Liver (tissue), 9 donors: ENCODE results near the gene UPP1. TPM values are rescaled to one million over a fixed set of nuclear protein-coding genes. Genes with fewer than 3 reads are reported as not detected.
A peak's percentile ranks its signal among the peaks of the same experiment; 100 is the strongest.

ENCODE experiments used
- DNase-seq: peaks from one replicate; pipeline ENCODE4 v3.0.0-alpha.2; 2017; ENCODE audit warnings: low spot score
- H3K27ac ChIP-seq, 2 donors: one replicate each; pipeline ENCODE4 v1.7.0; 2013; ENCODE audit warnings: inconsistent platforms in 2 of 2, low read length in 2 of 2, control low read depth in 1 of 2, low read depth in 1 of 2, mild to moderate bottlenecking in 1 of 2
- H3K27me3 ChIP-seq, 4 donors: one replicate each; pipeline versions ENCODE4 v1.6.1 to v1.7.0; 2013; ENCODE audit warnings: low read length in 3 of 4, inconsistent platforms in 1 of 4, mild to moderate bottlenecking in 1 of 4, moderate library complexity in 1 of 4; ENCODE audit not compliant: control insufficient read depth in 4 of 4, insufficient read depth in 4 of 4
- H3K36me3 ChIP-seq, 4 donors: one replicate each; pipeline versions ENCODE4 v1.6.1 to v1.7.0; 2013; ENCODE audit warnings: low read length in 3 of 4, mild to moderate bottlenecking in 3 of 4, low read depth in 1 of 4, moderate library complexity in 1 of 4; ENCODE audit not compliant: control insufficient read depth in 4 of 4, insufficient read depth in 3 of 4
- H3K4me1 ChIP-seq, 4 donors: one replicate each; pipeline versions ENCODE4 v1.6.1 to v1.7.0; 2013; ENCODE audit warnings: low read length in 3 of 4, mild to moderate bottlenecking in 3 of 4, moderate library complexity in 1 of 4; ENCODE audit not compliant: control insufficient read depth in 4 of 4, insufficient read depth in 4 of 4
- H3K4me3 ChIP-seq, 3 donors: one replicate each; pipeline versions ENCODE4 v1.6.1 to v1.7.0; 2013; ENCODE audit warnings: low read length in 3 of 3, control low read depth in 1 of 3, low read depth in 1 of 3, mild to moderate bottlenecking in 1 of 3
- H3K9ac ChIP-seq, 2 donors: one replicate each; pipeline ENCODE4 v1.7.0; 2013; ENCODE audit warnings: low read length in 2 of 2, mild to moderate bottlenecking in 2 of 2, moderate library complexity in 2 of 2, control low read depth in 1 of 2, low read depth in 1 of 2
- H3K9me3 ChIP-seq, 4 donors: one replicate each; pipeline versions ENCODE4 v1.6.1 to v1.7.0; 2013; ENCODE audit warnings: low read length in 3 of 4; ENCODE audit not compliant: control insufficient read depth in 4 of 4
- ATF3 ChIP-seq: IDR thresholded peaks from 2 replicates; pipeline ENCODE4 v1.6.1; 2016; ENCODE audit warnings: antibody characterized with exemption
- CTCF ChIP-seq: fragments of 150-350 bp; IDR thresholded peaks from 2 replicates; pipeline ENCODE4 v1.5.1; 2017; ENCODE audit warnings: improper control_type of control experiment, low read depth, low read length; ENCODE audit not compliant: missing input control
- EGR1 ChIP-seq, 2 donors: IDR thresholded peaks; 2 replicates each; pipeline ENCODE4 v1.6.1; 2016 to 2018; ENCODE audit warnings: antibody characterized with exemption in 2 of 2, low read depth in 2 of 2
- FOXA1 ChIP-seq: IDR thresholded peaks from 2 replicates; pipeline ENCODE4 v1.6.1; 2016; ENCODE audit warnings: antibody characterized with exemption
- FOXA2 ChIP-seq: IDR thresholded peaks from 2 replicates; pipeline ENCODE4 v1.6.1; 2016; ENCODE audit warnings: antibody characterized with exemption
- GABPA ChIP-seq, 2 donors: IDR thresholded peaks in 1 of 2; conservative IDR thresholded peaks in 1 of 2; 2 replicates each; pipeline ENCODE4 v1.6.1; 2016; ENCODE audit warnings: antibody characterized with exemption in 2 of 2, mild to moderate bottlenecking in 1 of 2, moderate library complexity in 1 of 2
- HNF4A ChIP-seq, 2 donors: conservative IDR thresholded peaks; 2 replicates each; pipeline ENCODE4 v1.6.1; 2016; ENCODE audit warnings: antibody characterized with exemption in 2 of 2, mild to moderate bottlenecking in 2 of 2
- HNF4G ChIP-seq: IDR thresholded peaks from 2 replicates; pipeline ENCODE4 v1.6.1; 2016; ENCODE audit warnings: antibody characterized with exemption
- MAX ChIP-seq: IDR thresholded peaks from 2 replicates; pipeline ENCODE4 v1.6.1; 2016; ENCODE audit warnings: antibody characterized with exemption
- NR2F2 ChIP-seq: IDR thresholded peaks from 2 replicates; pipeline ENCODE4 v1.6.1; 2016; ENCODE audit warnings: antibody characterized with exemption
- RAD21 ChIP-seq, 2 donors: IDR thresholded peaks; 2 replicates each; pipeline ENCODE4 v1.6.1; 2016; ENCODE audit warnings: antibody characterized with exemption in 2 of 2, mild to moderate bottlenecking in 2 of 2
- REST ChIP-seq: IDR thresholded peaks from 2 replicates; pipeline ENCODE4 v1.6.1; 2016; ENCODE audit warnings: antibody characterized with exemption, mild to moderate bottlenecking
- RXRA ChIP-seq, 2 donors: IDR thresholded peaks; 2 replicates each; pipeline ENCODE4 v1.6.1; 2017 to 2018; ENCODE audit warnings: antibody characterized with exemption in 2 of 2, mild to moderate bottlenecking in 1 of 2
- TAF1 ChIP-seq: conservative IDR thresholded peaks from 2 replicates; pipeline ENCODE4 v1.6.1; 2016; ENCODE audit warnings: antibody characterized with exemption, mild to moderate bottlenecking
- YY1 ChIP-seq: IDR thresholded peaks from 2 replicates; pipeline ENCODE4 v1.6.1; 2016; ENCODE audit warnings: antibody characterized with exemption, mild to moderate bottlenecking
- ZBTB33 ChIP-seq: IDR thresholded peaks from 2 replicates; pipeline ENCODE4 v1.6.1; 2016; ENCODE audit warnings: antibody characterized with exemption
- WGBS: extraction: QIAGEN DNeasy Blood & Tissue Kit; methylation state at CpG from one replicate; pipeline ENCODE4 v1.1.7; 2013; 5-methylcytosine and 5-hydroxymethylcytosine counted together
- polyA plus RNA-seq, 2 donors: library from polyadenylated mRNA; stranded (reverse) in 1 of 2; unstranded in 1 of 2; fragments of 200-250 nt in 1 of 2; fragments of >200 nt in 1 of 2; fragmentation: Nextera tagmentation in 1 of 2; extraction: Ambion mirVana in 1 of 2; gene quantifications; one replicate each; pipeline versions ENCODE4 v1.2.1 to v1.2.3, GENCODE V29; 2013 to 2015
- total RNA-seq, 2 donors: library from RNA; depleted of rRNA; stranded (reverse); fragments of >200 nt; gene quantifications; one replicate each; pipeline ENCODE4 v1.2.3, GENCODE V29; 2014
- donor health status: healthy.
- donor health status: healthy.
- donor health status: healthy.
- donor health status: healthy.
- donor health status: healthy.

Gene UPP1
- total RNA-seq = 1 to 10 TPM; 3.1 to 8.2 TPM
- polyA plus RNA-seq = 10 to 100 TPM; 10.1 to 18.8 TPM

- H3K27ac ChIP-seq = peak within 1 kb of the TSS; percentile 99
- peak within 1 kb of the TSS; percentile 62 to 79 (median 75) for H3K4me3 ChIP-seq
- H3K9ac ChIP-seq = peak within 1 kb of the TSS; percentile 72 to 93
- no peaks in the 10 kb centered on the region for H3K27me3 ChIP-seq
- TF ChIP-seq RAD21 (IDR thresholded peaks at IDR 0.05) (no peak), ATF3 (no peak), FOXA1 (no peak), HNF4G (no peak), REST (no peak), ZBTB33 (no peak), YY1 (no peak), FOXA2 (no peak), GABPA (IDR thresholded peaks at IDR 0.05 in 1 of 2, conservative IDR thresholded peaks at IDR 0.05 in 1 of 2) (no peak), RXRA (IDR thresholded peaks at IDR 0.05) (no peak), CTCF (no peak)
- WGBS = 2% methylated on average over 96 of the region's 96 CpGs
- H3K9me3 ChIP-seq = no peaks in the 10 kb centered on the region
- H3K36me3 ChIP-seq = peaks cover 0 to 13% (median 5%) of the 10 kb centered on the region in 4 donors
- peaks cover 0 to 12% (median 5%) of the 10 kb centered on the region in 4 donors for H3K4me1 ChIP-seq
- peak; percentile 83 for DNase-seq
These were observed at the start of gene UPP1 for GRCh38 chr7:48089046-48090003. TSS of gene UPP1 (plus strand) at chr7:48089265. CDS start at chr7:48094784, 5,519 bp downstream.

GRCh38 chr7:48040944-48041652 is 48.0 kb upstream of the UPP1 start:
- Histone ChIP-seq H3K4me3 (no peak overlapping the region), H3K27ac (no peak overlapping the region), H3K36me3 (no peaks in the 10 kb centered on the region), H3K27me3 (peaks cover 0 to 6% (median 3%) of the 10 kb centered on the region in 4 donors), H3K9me3 (no peaks in the 10 kb centered on the region), H3K9ac (no peak overlapping the region), H3K4me1 (peaks cover under 1 to 3% (median 2%) of the 10 kb centered on the region in 4 donors)
- DNase-seq = no peak
- WGBS = 95% methylated on average over 18 of the region's 18 CpGs
- no peak for TF ChIP-seq CTCF
- TF ChIP-seq RAD21 (IDR thresholded peaks at IDR 0.05) = no peak
- TF ChIP-seq ZBTB33 = no peak
- TF ChIP-seq EGR1 (IDR thresholded peaks at IDR 0.05; ENCODE audit: low read depth in 2 of 2) = no peak
- no peak for TF ChIP-seq NR2F2
- no peak for TF ChIP-seq YY1
- TF ChIP-seq TAF1 = no peak
- no peak for TF ChIP-seq HNF4A (conservative IDR thresholded peaks at IDR 0.05)
- TF ChIP-seq HNF4G = no peak
- no peak for TF ChIP-seq GABPA (IDR thresholded peaks at IDR 0.05 in 1 of 2, conservative IDR thresholded peaks at IDR 0.05 in 1 of 2)
- TF ChIP-seq MAX = no peak
